GM23338 (cell line): ENCODE data around the gene GSG1L. TPM values are rescaled to one million over a fixed set of nuclear protein-coding genes. Genes with fewer than 3 reads are reported as not detected.

Experiments used
- ATAC-seq: fragments of 200-7000 bp; cut with Tn5 transposase; 3 replicates; pipeline ENCODE4 v1.9.1; 2020
- DNase-seq: peaks from one replicate; pipeline ENCODE4 v3.0.0-alpha.2; 2015; ENCODE audit warnings: low spot score
- H2AFZ ChIP-seq: fragments of 200-600 bp; sonication (generic); 2 replicates; pipeline ENCODE4 v1.8.0; 2016; ENCODE audit warnings: antibody characterized with exemption, mild to moderate bottlenecking, moderate library complexity
- H3F3A ChIP-seq: fragments of 200-600 bp; sonication (generic); replicated peaks from 2 replicates; pipeline ENCODE4 v1.8.0; 2017; ENCODE audit warnings: antibody characterized with exemption, mixed run types, low read depth
- H3K27ac ChIP-seq: fragments of 200-600 bp; sonication (generic); 2 replicates; pipeline ENCODE4 v1.6.1; 2016; ENCODE audit warnings: low read depth
- H3K27me3 ChIP-seq: fragments of 200-600 bp; sonication (generic); 2 replicates; pipeline ENCODE4 v1.8.0; 2016; ENCODE audit warnings: mild to moderate bottlenecking, mixed run types, moderate library complexity; ENCODE audit not compliant: insufficient read depth
- H3K36me3 ChIP-seq: fragments of 200-600 bp; sonication (generic); 2 replicates; pipeline ENCODE4 v1.8.0; 2016; ENCODE audit warnings: mild to moderate bottlenecking; ENCODE audit not compliant: insufficient read depth
- H3K4me1 ChIP-seq: fragments of 200-600 bp; sonication (generic); 2 replicates; pipeline ENCODE4 v1.8.0; 2016; ENCODE audit warnings: mild to moderate bottlenecking, moderate library complexity; ENCODE audit not compliant: insufficient read depth
- H3K4me2 ChIP-seq: fragments of 200-600 bp; sonication (generic); 2 replicates; pipeline ENCODE4 v1.7.1; 2017; ENCODE audit warnings: mixed run types
- H3K4me3 ChIP-seq: fragments of 200-600 bp; sonication (generic); 2 replicates; pipeline ENCODE4 v1.6.1; 2016; ENCODE audit warnings: mixed run types
- H3K79me2 ChIP-seq: fragments of 200-600 bp; sonication (generic); replicated peaks from 2 replicates; pipeline ENCODE4 v1.8.0; 2017; ENCODE audit warnings: mild to moderate bottlenecking; ENCODE audit not compliant: insufficient read depth
- H3K9me2 ChIP-seq: fragments of 200-600 bp; sonication (generic); 2 replicates; pipeline ENCODE4 v1.8.0; 2017; ENCODE audit not compliant: insufficient read depth
- H4K20me1 ChIP-seq: fragments of 200-600 bp; sonication (generic); replicated peaks from 2 replicates; pipeline ENCODE4 v1.8.0; 2017; ENCODE audit warnings: mild to moderate bottlenecking; ENCODE audit not compliant: insufficient read depth
- H3K27ac Mint-ChIP-seq: 2 replicates; pipeline ENCODE4 v1.8.0; 2020; ENCODE audit warnings: inconsistent platforms, mild to moderate bottlenecking, moderate library complexity, mixed read lengths
- H3K27me3 Mint-ChIP-seq: 3 replicates; pipeline ENCODE4 v1.8.0; 2022; ENCODE audit warnings: low read depth, mild to moderate bottlenecking, moderate library complexity, mixed read lengths, inconsistent platforms; ENCODE audit not compliant: insufficient read depth, poor library complexity
- H3K36me3 Mint-ChIP-seq: 3 replicates; pipeline ENCODE4 v1.8.0; 2021; ENCODE audit warnings: low read depth, mild to moderate bottlenecking, inconsistent platforms, moderate library complexity, mixed read lengths
- H3K4me1 Mint-ChIP-seq: 3 replicates; pipeline ENCODE4 v1.8.0; 2020; ENCODE audit warnings: mild to moderate bottlenecking, inconsistent platforms, mixed read lengths
- H3K4me3 Mint-ChIP-seq: 3 replicates; pipeline ENCODE4 v1.8.0; 2021; ENCODE audit warnings: moderate library complexity, mild to moderate bottlenecking, inconsistent platforms, mixed read lengths
- H3K9me3 Mint-ChIP-seq: 3 replicates; pipeline ENCODE4 v1.8.0; 2020; ENCODE audit warnings: moderate library complexity, mild to moderate bottlenecking, inconsistent platforms, mixed read lengths
- CREB1 ChIP-seq: fragments of 250-450 bp; sonication (Bioruptor Pico); IDR thresholded peaks from 2 replicates; pipeline ENCODE4 v1.5.0; 2020; ENCODE audit warnings: low read depth, mild to moderate bottlenecking, moderate library complexity
- CTCF ChIP-seq, 2 experiments: fragments of 200-600 bp in 1 of 2; sonication (generic) in 1 of 2; conservative IDR thresholded peaks; 2 replicates each; pipeline versions ENCODE4 v1.5.1 to v1.6.1; 2016 to 2017; ENCODE audit warnings: antibody characterized with exemption in 2 of 2, low read depth in 2 of 2, mild to moderate bottlenecking in 2 of 2, moderate library complexity in 1 of 2
- ETS1 ChIP-seq: IDR thresholded peaks from 2 replicates; pipeline ENCODE4 v1.6.1; 2016; ENCODE audit warnings: antibody characterized with exemption
- EZH2 ChIP-seq: fragments of 200-600 bp; sonication (generic); IDR thresholded peaks from one replicate; pipeline ENCODE4 v1.8.0; 2017; ENCODE audit warnings: antibody characterized with exemption, mild to moderate bottlenecking, low read depth; ENCODE audit not compliant: unreplicated experiment
- EZH2phosphoT487 ChIP-seq: fragments of 200-600 bp; sonication (generic); IDR thresholded peaks from one replicate; pipeline ENCODE4 v1.8.1; 2018; ENCODE audit warnings: antibody characterized with exemption; ENCODE audit not compliant: unreplicated experiment
- JUNB ChIP-seq: IDR thresholded peaks from one replicate; pipeline ENCODE4 v1.6.1; 2016; ENCODE audit warnings: antibody characterized with exemption; ENCODE audit not compliant: unreplicated experiment
- NANOG ChIP-seq: IDR thresholded peaks from 2 replicates; pipeline ENCODE4 v1.6.1; 2016; ENCODE audit warnings: antibody characterized with exemption, borderline replicate concordance
- POLR2AphosphoS5 ChIP-seq: IDR thresholded peaks from 2 replicates; pipeline ENCODE4 v1.6.1; 2016; ENCODE audit warnings: antibody characterized with exemption, low read depth
- ZNF114 ChIP-seq: fragments of 250-450 bp; sonication (Bioruptor Pico); IDR thresholded peaks from 2 replicates; pipeline ENCODE4 v1.5.0; 2020; ENCODE audit warnings: mild to moderate bottlenecking, moderate library complexity
- ZNF331 ChIP-seq: fragments of 250-450 bp; sonication (Bioruptor Pico); IDR thresholded peaks from 2 replicates; pipeline ENCODE4 v1.5.0; 2020; ENCODE audit warnings: low read depth, mild to moderate bottlenecking, moderate library complexity
- polyA plus RNA-seq: library from polyadenylated mRNA; unstranded; fragments of >200 nt; fragmentation: Nextera tagmentation; extraction: Ambion mirVana; gene quantifications from 2 replicates; pipeline ENCODE4 v1.2.1, GENCODE V29; 2016
- total RNA-seq: library from RNA; depleted of rRNA; stranded (reverse); fragments of >200 nt; shearing (Covaris generic); gene quantifications from 2 replicates; pipeline ENCODE4 v1.2.3, GENCODE V29; 2014
- TF ChIP-seq, protein P1 (sequence below): IDR thresholded peaks from one replicate; pipeline ENCODE4 v1.6.1; 2018; ENCODE audit warnings: antibody characterized with exemption; ENCODE audit not compliant: unreplicated experiment

Gene GSG1L
- total and polyA plus RNA-seq, 2 experiments from 2014 or later, result 0.36 to 0.63 TPM

GRCh38 chr16:27982184-27982583, 81.3 kb downstream of the GSG1L start:
- peaks cover under 1% of the 10 kb centered on the region for H3K27me3 Mint-ChIP-seq
- Histone ChIP-seq H3K79me2 (no peaks in the 10 kb centered on the region), H3K4me2 (no peak overlapping the region), H3K9me2 (no peaks in the 10 kb centered on the region), H3K4me3 (no peak overlapping the region), H3K27me3 (no peaks in the 10 kb centered on the region), H3K36me3 (no peaks in the 10 kb centered on the region), H4K20me1 (no peaks in the 10 kb centered on the region), H3K27ac (no peak overlapping the region), H3F3A (no peaks in the 10 kb centered on the region), H2AFZ (peak overlapping the region; percentile 66; the same call in 1 of the 2 replicates), H3K4me1 (no peaks in the 10 kb centered on the region)
- DNase-seq, result no peak
- peaks cover 6% of the 10 kb centered on the region; the same call in 2 of the 3 replicates for H3K9me3 Mint-ChIP-seq
- H3K36me3 Mint-ChIP-seq, result no peaks in the 10 kb centered on the region
- no peak overlapping the region for H3K4me3 Mint-ChIP-seq
- ATAC-seq, result no peak
- no peak for TF ChIP-seq ZNF331
- no peak for TF ChIP-seq POLR2AphosphoS5
- no peak for TF ChIP-seq EZH2
- TF ChIP-seq CTCF (conservative IDR thresholded peaks at IDR 0.05; ENCODE audit: low read depth in 2 of 2), result no peak
- no peak for TF ChIP-seq ETS1
- no peak overlapping the region for H3K27ac Mint-ChIP-seq
- no peaks in the 10 kb centered on the region for H3K4me1 Mint-ChIP-seq

- no peaks in the 10 kb centered on the region for H3K79me2 ChIP-seq
- H3K4me3 ChIP-seq, result no peak overlapping the region
- H3K36me3 ChIP-seq, result no peaks in the 10 kb centered on the region
- no peaks in the 10 kb centered on the region for H3K4me1 ChIP-seq
- Mint-ChIP-seq H3K4me3 (no peak overlapping the region), H3K9me3 (peaks cover 6% of the 10 kb centered on the region; the same call in 2 of the 3 replicates), H3K27me3 (peaks cover 2% of the 10 kb centered on the region), H3K36me3 (no peaks in the 10 kb centered on the region), H3K4me1 (no peaks in the 10 kb centered on the region), H3K27ac (no peak overlapping the region)
- H3K9me2 ChIP-seq, result no peaks in the 10 kb centered on the region
- H3K27ac ChIP-seq, result no peak overlapping the region
- no peaks in the 10 kb centered on the region for H3F3A ChIP-seq
- no peaks in the 10 kb centered on the region for H3K27me3 ChIP-seq
- DNase-seq (no peak), ATAC-seq (no peak)
- no peak overlapping the region for H3K4me2 ChIP-seq
- no peaks in the 10 kb centered on the region for H4K20me1 ChIP-seq
- H2AFZ ChIP-seq, result 0 out of 2 replicates have a peak overlapping the region, but pooled peaks have one; percentile 7
- TF ChIP-seq JUNB, result no peak
- TF ChIP-seq EZH2phosphoT487, result no peak
- TF ChIP-seq ZNF114, result no peak
- no peak for TF ChIP-seq CTCF (conservative IDR thresholded peaks at IDR 0.05; ENCODE audit: low read depth in 2 of 2)
- TF ChIP-seq, protein P1, sequence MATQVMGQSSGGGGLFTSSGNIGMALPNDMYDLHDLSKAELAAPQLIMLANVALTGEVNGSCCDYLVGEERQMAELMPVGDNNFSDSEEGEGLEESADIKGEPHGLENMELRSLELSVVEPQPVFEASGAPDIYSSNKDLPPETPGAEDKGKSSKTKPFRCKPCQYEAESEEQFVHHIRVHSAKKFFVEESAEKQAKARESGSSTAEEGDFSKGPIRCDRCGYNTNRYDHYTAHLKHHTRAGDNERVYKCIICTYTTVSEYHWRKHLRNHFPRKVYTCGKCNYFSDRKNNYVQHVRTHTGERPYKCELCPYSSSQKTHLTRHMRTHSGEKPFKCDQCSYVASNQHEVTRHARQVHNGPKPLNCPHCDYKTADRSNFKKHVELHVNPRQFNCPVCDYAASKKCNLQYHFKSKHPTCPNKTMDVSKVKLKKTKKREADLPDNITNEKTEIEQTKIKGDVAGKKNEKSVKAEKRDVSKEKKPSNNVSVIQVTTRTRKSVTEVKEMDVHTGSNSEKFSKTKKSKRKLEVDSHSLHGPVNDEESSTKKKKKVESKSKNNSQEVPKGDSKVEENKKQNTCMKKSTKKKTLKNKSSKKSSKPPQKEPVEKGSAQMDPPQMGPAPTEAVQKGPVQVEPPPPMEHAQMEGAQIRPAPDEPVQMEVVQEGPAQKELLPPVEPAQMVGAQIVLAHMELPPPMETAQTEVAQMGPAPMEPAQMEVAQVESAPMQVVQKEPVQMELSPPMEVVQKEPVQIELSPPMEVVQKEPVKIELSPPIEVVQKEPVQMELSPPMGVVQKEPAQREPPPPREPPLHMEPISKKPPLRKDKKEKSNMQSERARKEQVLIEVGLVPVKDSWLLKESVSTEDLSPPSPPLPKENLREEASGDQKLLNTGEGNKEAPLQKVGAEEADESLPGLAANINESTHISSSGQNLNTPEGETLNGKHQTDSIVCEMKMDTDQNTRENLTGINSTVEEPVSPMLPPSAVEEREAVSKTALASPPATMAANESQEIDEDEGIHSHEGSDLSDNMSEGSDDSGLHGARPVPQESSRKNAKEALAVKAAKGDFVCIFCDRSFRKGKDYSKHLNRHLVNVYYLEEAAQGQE, result no peak
- no peak for TF ChIP-seq NANOG
- TF ChIP-seq CREB1, result no peak
- TF ChIP-seq ZNF331, result no peak
- no peak for TF ChIP-seq EZH2
These were observed 82.4 kb downstream of the GSG1L start for GRCh38 chr16:27980919-27981700.
